ENCODE data around the gene RNASE7. TPM values are rescaled to one million over a fixed set of nuclear protein-coding genes. Genes with fewer than 3 reads are reported as not detected.

RNASE7 gene
- total RNA-seq, 1 donor from 2014 or later: not detected

- intact Hi-C loops (cut with micrococcal nuclease): no loop called here
Measured at GRCh38 chr14:21066882-21067502, 24.8 kb downstream of the RNASE7 start.

- intact Hi-C loops (cut with micrococcal nuclease): loop anchor here (1.0 kb wide), 1 partner anchor 36 kb away; no protein-coding TSS in a partner anchor
Measured at GRCh38 chr14:21068521-21069387, 26.6 kb downstream of the RNASE7 start.

DNA sequence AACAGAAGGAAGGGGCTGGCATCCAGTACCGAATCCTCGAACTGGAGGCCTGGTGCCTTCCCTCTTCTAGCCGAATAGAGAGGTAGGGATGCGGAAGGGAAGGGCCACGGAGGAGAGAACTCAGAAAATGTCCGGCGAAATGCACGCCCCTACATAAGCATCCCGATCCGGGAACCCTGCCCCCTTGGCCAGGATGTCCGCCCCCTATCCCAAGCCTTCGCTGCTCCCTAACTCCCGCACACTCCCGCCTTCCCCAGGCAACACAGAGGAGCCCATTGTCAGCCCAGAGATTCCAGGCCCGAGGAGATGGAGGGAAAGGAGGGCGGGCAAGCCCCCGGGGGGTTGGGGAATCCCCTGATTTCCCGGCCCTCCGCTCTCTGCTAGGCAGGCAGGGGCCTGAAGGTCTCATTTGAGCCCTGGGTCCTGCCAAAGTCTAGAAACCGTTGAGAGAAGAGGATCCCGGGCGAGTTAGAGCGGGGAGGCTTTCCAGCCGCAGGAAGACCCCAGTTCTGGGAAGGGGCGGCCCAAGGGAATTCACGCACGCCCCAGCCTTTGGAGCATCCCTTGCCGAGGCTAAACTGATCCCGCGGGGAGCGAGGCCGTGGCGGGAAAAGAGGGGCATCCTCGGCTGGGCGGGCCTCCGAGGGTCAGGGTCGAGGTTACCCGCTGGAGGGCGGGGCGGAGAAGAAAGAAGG is 27.4 kb downstream of the RNASE7 start:
- intact Hi-C loops (cut with micrococcal nuclease): no loop called here

GRCh38 chr14:21070083-21070609 is 28.0 kb downstream of the RNASE7 start, which contains the start of gene ARHGEF40:
TSS of gene ARHGEF40 (plus strand) at chr14:21070304. CDS start at chr14:21070397, 93 bp downstream.
- intact Hi-C loops (cut with micrococcal nuclease): no loop called here

- intact Hi-C loops (cut with micrococcal nuclease): loop anchor here (1.0 kb wide), 1 partner anchor 22 kb away; no protein-coding TSS in a partner anchor
Measured at GRCh38 chr14:21070610-21071224, 28.6 kb downstream of the RNASE7 start.

DNA sequence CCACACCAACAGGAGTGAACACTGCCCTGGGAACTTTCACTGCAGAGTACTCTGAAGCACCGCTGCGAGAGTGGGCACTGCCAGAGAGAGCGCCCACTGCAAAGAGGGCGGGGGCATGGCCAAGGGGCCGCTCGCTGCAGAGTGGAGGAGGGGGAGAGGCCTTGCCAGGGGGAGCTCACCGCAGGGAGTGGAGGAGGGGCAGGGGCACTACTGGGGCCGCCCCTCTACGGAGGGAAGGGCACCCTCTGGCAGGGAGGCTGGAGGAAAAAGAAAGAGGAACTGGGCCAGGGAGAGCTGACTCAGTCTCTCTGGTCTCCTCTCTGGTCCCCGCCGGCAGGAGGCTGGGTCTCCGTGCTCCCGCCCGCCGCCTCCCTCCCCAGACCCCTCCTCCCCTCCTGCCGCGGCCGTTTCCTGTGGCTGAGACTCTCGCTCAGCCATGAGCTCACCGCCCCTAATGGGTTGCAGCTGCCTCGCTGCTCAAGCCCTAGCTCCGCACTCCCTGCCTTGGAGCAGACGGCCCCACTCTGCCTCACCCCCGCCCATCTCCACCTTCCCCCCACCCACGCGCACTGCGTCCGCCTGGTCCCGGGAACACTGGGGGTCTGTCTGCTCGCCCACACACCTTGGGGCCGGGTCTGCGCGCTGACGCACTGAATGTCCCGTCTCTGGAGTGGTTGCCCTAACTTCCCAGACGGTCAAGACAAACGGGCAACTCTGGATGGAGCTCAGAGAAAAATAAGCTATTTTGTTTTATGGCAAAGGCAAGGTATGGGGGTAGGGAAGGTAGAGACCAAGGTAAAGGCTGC is 29.3 kb downstream of the RNASE7 start:
- intact Hi-C loops (cut with micrococcal nuclease): loop anchor here (1.0 kb wide), 1 partner anchor 21 kb away; no protein-coding TSS in a partner anchor

GRCh38 chr14:21072031-21072473 is 29.9 kb downstream of the RNASE7 start:
- intact Hi-C loops (cut with micrococcal nuclease): no loop called here

DNA sequence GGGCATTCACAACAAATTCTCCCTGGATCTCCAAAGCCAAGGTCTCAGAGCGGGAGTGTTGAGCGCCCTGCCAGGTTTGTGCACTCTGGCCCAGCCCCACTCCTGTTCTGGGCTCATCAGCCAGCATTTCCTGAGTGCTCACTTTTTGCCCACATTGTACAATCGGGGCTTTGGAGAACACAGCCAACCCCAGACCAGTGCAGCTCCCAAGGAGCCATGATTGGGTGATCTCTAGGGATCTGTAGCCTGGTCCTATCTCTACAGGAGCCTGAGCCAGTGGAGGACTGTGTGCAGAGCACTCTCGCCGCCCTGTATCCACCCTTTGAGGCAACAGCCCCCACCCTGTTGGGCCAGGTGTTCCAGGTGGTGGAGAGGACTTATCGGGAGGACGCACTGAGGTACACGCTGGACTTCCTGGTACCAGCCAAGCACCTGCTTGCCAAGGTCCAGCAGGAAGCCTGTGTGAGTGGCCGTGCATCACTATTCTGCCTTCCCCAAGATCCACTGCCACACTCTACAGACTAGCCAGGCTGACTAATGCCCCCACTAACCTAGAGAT is 30.7 kb downstream of the RNASE7 start:
- intact Hi-C loops (cut with micrococcal nuclease): no loop called here

- intact Hi-C loops (cut with micrococcal nuclease): no loop called here
Measured at GRCh38 chr14:21073921-21074320, 31.8 kb downstream of the RNASE7 start.

DNA sequence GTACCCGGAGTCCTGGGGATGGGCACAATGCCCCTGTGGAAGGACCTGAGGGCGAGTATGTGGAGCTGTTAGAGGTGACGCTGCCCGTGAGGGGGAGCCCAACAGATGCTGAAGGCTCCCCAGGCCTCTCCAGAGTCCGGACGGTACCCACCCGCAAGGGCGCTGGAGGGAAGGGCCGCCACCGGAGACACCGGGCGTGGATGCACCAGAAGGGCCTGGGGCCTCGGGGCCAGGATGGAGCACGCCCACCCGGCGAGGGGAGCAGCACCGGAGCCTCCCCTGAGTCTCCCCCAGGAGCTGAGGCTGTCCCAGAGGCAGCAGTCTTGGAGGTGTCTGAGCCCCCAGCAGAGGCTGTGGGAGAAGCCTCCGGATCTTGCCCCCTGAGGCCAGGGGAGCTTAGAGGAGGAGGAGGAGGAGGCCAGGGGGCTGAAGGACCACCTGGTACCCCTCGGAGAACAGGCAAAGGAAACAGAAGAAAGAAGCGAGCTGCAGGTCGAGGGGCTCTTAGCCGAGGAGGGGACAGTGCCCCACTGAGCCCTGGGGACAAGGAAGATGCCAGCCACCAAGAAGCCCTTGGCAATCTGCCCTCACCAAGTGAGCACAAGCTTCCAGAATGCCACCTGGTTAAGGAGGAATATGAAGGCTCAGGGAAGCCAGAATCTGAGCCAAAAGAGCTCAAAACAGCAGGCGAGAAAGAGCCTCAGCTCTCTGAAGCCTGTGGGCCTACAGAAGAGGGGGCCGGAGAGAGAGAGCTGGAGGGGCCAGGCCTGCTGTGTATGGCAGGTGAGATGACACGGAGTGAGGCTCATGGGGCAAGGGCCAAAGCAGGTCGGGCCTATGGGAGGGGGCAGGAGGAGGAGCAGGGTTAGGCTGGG is 32.5 kb downstream of the RNASE7 start:
- intact Hi-C loops (cut with micrococcal nuclease): no loop called here

- intact Hi-C loops (cut with micrococcal nuclease): no loop called here
Measured at GRCh38 chr14:21075719-21076437, 33.7 kb downstream of the RNASE7 start.

DNA sequence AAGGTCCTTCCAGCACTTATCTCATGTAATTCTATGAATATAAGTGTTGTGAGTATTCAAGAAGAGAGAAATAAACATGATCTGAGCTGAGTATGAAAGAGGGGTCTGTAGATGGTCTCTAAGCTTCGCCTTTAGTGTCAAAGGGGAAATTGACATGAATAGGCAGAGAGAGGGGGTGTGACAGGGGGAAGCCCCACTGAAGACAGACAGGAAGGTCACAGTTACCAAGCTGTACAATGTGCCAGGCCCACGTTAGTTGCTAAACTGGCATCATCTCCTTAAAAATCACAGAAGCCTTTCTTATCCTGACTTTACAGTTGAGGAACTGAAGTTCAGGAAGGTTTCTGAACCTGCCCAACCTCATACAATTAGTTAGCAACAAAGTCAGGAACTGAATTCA is 35.5 kb downstream of the RNASE7 start:
- intact Hi-C loops (cut with micrococcal nuclease): no loop called here

DNA sequence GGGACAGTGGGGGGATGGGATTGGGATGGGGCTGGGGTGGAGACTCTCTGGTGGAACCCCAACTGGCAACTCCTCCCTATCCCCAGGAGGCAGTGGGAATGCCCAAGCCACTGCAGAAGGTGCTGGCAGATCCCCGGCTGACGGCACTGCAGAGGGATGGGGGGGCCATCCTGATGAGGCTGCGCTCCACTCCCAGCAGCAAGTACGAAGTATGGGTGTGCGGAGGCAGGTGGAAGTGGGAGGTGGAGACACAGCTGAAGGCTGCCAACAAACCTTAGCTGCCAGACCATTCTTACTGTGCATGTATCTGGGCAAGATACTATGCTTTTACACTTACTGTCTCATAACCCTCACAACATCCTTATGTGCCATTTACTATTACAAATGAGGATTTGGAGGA is 36.1 kb downstream of the RNASE7 start:
- intact Hi-C loops (cut with micrococcal nuclease): no loop called here

GRCh38 chr14:21078726-21079125 is 36.6 kb downstream of the RNASE7 start:
- intact Hi-C loops (cut with micrococcal nuclease): no loop called here

GRCh38 chr14:21081521-21082142 is 39.5 kb downstream of the RNASE7 start:
- intact Hi-C loops (cut with micrococcal nuclease): no loop called here

- intact Hi-C loops (cut with micrococcal nuclease): no loop called here
Measured at GRCh38 chr14:21083565-21084325, 41.6 kb downstream of the RNASE7 start.

DNA sequence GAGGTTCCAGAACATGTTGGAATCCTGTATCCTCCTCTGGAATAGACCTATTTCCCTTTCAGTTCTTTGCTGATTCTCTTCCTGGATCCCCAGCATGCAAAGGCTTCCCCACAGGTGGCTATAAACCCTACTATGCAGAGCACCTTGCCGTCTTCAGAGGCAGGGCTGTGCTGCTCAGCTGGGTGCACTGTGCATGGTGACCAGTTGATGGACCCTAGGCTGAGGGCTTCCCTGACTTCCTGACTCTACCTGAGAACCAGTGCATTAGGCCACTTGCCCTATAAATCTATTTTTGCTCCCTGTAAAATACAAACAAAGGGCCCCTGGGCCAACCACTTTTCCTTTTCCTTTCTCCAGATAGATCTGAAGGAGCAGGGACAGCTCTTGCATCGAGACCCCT is 42.2 kb downstream of the RNASE7 start:
- intact Hi-C loops (cut with micrococcal nuclease): no loop called here
